Hepatocyte (in vitro differentiated cells): ENCODE measurements around the gene GRM1. TPM values are rescaled to one million over a fixed set of nuclear protein-coding genes. Genes with fewer than 3 reads are reported as not detected.

Experiments
- DNase-seq: peaks from one replicate; pipeline ENCODE4 v3.0.0-alpha.2; 2016; ENCODE audit warnings: low spot score
- H2AFZ ChIP-seq: fragments of 200-600 bp; sonication (generic); 2 replicates; pipeline ENCODE4 v1.6.0; 2016; ENCODE audit warnings: antibody characterized with exemption, mild to moderate bottlenecking
- H3K27ac ChIP-seq: fragments of 200-600 bp; sonication (generic); 2 replicates; pipeline ENCODE4 v1.5.1; 2016; ENCODE audit warnings: mild to moderate bottlenecking
- H3K27me3 ChIP-seq: fragments of 200-600 bp; sonication (generic); 2 replicates; pipeline ENCODE4 v1.6.1; 2016
- H3K36me3 ChIP-seq: fragments of 200-600 bp; sonication (generic); replicated peaks from 2 replicates; pipeline ENCODE4 v1.5.1; 2016; ENCODE audit warnings: low read depth; ENCODE audit not compliant: insufficient read depth
- H3K4me1 ChIP-seq: fragments of 200-600 bp; sonication (generic); 2 replicates; pipeline ENCODE4 v1.5.1; 2016; ENCODE audit warnings: mild to moderate bottlenecking, moderate library complexity; ENCODE audit not compliant: insufficient read depth
- H3K4me2 ChIP-seq: fragments of 200-600 bp; sonication (generic); 2 replicates; pipeline ENCODE4 v1.6.0; 2016
- H3K4me3 ChIP-seq: fragments of 200-600 bp; sonication (generic); 2 replicates; pipeline ENCODE4 v1.5.1; 2016; ENCODE audit warnings: mild to moderate bottlenecking
- H3K79me2 ChIP-seq: fragments of 200-600 bp; sonication (generic); 2 replicates; pipeline ENCODE4 v1.6.0; 2017; ENCODE audit warnings: mild to moderate bottlenecking
- H3K9me2 ChIP-seq: fragments of 200-600 bp; sonication (generic); replicated peaks from 2 replicates; pipeline ENCODE4 v1.6.0; 2017; ENCODE audit warnings: mild to moderate bottlenecking; ENCODE audit not compliant: insufficient read depth
- H3K9me3 ChIP-seq: fragments of 200-600 bp; sonication (generic); 2 replicates; pipeline ENCODE4 v1.5.1; 2016; ENCODE audit warnings: low read depth, mild to moderate bottlenecking
- H4K20me1 ChIP-seq: fragments of 200-600 bp; sonication (generic); 2 replicates; pipeline ENCODE4 v1.6.0; 2016; ENCODE audit warnings: mild to moderate bottlenecking; ENCODE audit not compliant: insufficient read depth, poor library complexity, severe bottlenecking
- CTCF ChIP-seq: fragments of 200-600 bp; sonication (generic); IDR thresholded peaks from 2 replicates; pipeline ENCODE4 v1.5.1; 2016; ENCODE audit warnings: antibody characterized with exemption, mild to moderate bottlenecking; ENCODE audit not compliant: poor library complexity
- EZH2 ChIP-seq: fragments of 200-600 bp; sonication (generic); IDR thresholded peaks from 2 replicates; pipeline ENCODE4 v1.6.1; 2016; ENCODE audit warnings: antibody characterized with exemption, mild to moderate bottlenecking, borderline replicate concordance
- EZH2phosphoT487 ChIP-seq: fragments of 200-600 bp; sonication (generic); IDR thresholded peaks from one replicate; pipeline ENCODE4 v1.6.1; 2018; ENCODE audit warnings: antibody characterized with exemption, mild to moderate bottlenecking, low read depth, moderate library complexity; ENCODE audit not compliant: unreplicated experiment, severe bottlenecking
- WGBS: methylation state at CpG from one replicate; pipeline ENCODE4 v1.1.6; 2016; ENCODE audit warnings: low lambda C conversion rate; ENCODE audit errors: missing lambda C conversion rate; 5-methylcytosine and 5-hydroxymethylcytosine counted together
- polyA plus RNA-seq: library from polyadenylated mRNA; unstranded; fragments of >200 nt; fragmentation: Nextera tagmentation; extraction: Ambion mirVana; gene quantifications from 2 replicates; pipeline ENCODE4 v1.2.1, GENCODE V29; 2016
- total RNA-seq: library from RNA; depleted of rRNA; stranded (reverse); fragments of >200 nt; gene quantifications from 2 replicates; pipeline ENCODE4 v1.2.3, GENCODE V29; 2014

Gene GRM1
- total and polyA plus RNA-seq, 2 experiments from 2014 or later: 0.17 TPM; not detected in 1

- no peak overlapping the region for H3K4me3 ChIP-seq
- no peaks in the 10 kb centered on the region for H3K27me3 ChIP-seq
- H3K4me1 ChIP-seq: no peaks in the 10 kb centered on the region
- H3K36me3 ChIP-seq: no peaks in the 10 kb centered on the region
- no peaks in the 10 kb centered on the region for H4K20me1 ChIP-seq
- TF ChIP-seq CTCF (no peak), EZH2 (no peak), EZH2phosphoT487 (no peak)
- H3K79me2 ChIP-seq: no peaks in the 10 kb centered on the region
- no peak for DNase-seq
- WGBS: 86% methylated on average over 1 of the region's 1 CpG
- no peak overlapping the region for H3K27ac ChIP-seq
- no peaks in the 10 kb centered on the region for H3K9me2 ChIP-seq
- no peaks in the 10 kb centered on the region for H3K9me3 ChIP-seq
- H2AFZ ChIP-seq: no peak overlapping the region
- no peak overlapping the region for H3K4me2 ChIP-seq
These were observed 263.6 kb downstream of the GRM1 start for GRCh38 chr6:146292506-146292905.

GRCh38 chr6:146295695-146296094 lies 266.8 kb downstream of the GRM1 start:
- DNase-seq: no peak
- Histone ChIP-seq H3K9me3 (no peaks in the 10 kb centered on the region), H3K79me2 (no peaks in the 10 kb centered on the region), H3K4me3 (no peak overlapping the region), H3K27ac (no peak overlapping the region), H4K20me1 (no peaks in the 10 kb centered on the region), H3K4me2 (no peak overlapping the region), H3K4me1 (no peaks in the 10 kb centered on the region), H3K36me3 (no peaks in the 10 kb centered on the region), H2AFZ (no peak overlapping the region), H3K9me2 (no peaks in the 10 kb centered on the region), H3K27me3 (no peaks in the 10 kb centered on the region)
- TF ChIP-seq EZH2 (no peak), CTCF (no peak), EZH2phosphoT487 (no peak)
- 92% methylated on average over 4 of the region's 4 CpGs for WGBS

GRCh38 chr6:146297815-146298214 lies 269.0 kb downstream of the GRM1 start:
- TF ChIP-seq EZH2phosphoT487 (no peak), CTCF (no peak), EZH2 (no peak)
- Histone ChIP-seq H3K4me3 (no peak overlapping the region), H4K20me1 (no peaks in the 10 kb centered on the region), H3K79me2 (no peaks in the 10 kb centered on the region), H3K36me3 (no peaks in the 10 kb centered on the region), H3K27me3 (no peaks in the 10 kb centered on the region), H2AFZ (no peak overlapping the region), H3K4me1 (no peaks in the 10 kb centered on the region), H3K9me3 (no peaks in the 10 kb centered on the region), H3K9me2 (no peaks in the 10 kb centered on the region), H3K27ac (no peak overlapping the region), H3K4me2 (no peak overlapping the region)
- DNase-seq: no peak

GRCh38 chr6:146300521-146300920 lies 271.7 kb downstream of the GRM1 start:
- Histone ChIP-seq H3K36me3 (no peaks in the 10 kb centered on the region), H3K27me3 (no peaks in the 10 kb centered on the region), H2AFZ (no peak overlapping the region), H3K9me3 (no peaks in the 10 kb centered on the region), H3K4me3 (no peak overlapping the region), H3K4me1 (no peaks in the 10 kb centered on the region), H3K4me2 (no peak overlapping the region), H3K27ac (no peak overlapping the region), H3K9me2 (no peaks in the 10 kb centered on the region), H3K79me2 (no peaks in the 10 kb centered on the region), H4K20me1 (no peaks in the 10 kb centered on the region)
- no peak for DNase-seq
- no peak for TF ChIP-seq EZH2phosphoT487
- TF ChIP-seq CTCF: no peak
- no peak for TF ChIP-seq EZH2
- 72% methylated on average over 3 of the region's 3 CpGs for WGBS
